GM12891 (cell line): Measurements from ENCODE around the gene SLC35F6.

Experiments
- PAX5 ChIP-seq: IDR thresholded peaks from 2 replicates; pipeline ENCODE4 v1.6.1; 2011; ENCODE audit warnings: low read length, moderate library complexity, mild to moderate bottlenecking; ENCODE audit not compliant: insufficient read depth, severe bottlenecking
- POLR2A ChIP-seq: IDR thresholded peaks from 2 replicates; pipeline ENCODE4 v1.6.1; 2011; ENCODE audit warnings: low read depth, low read length, control low read depth
- POLR2AphosphoS5 ChIP-seq: IDR thresholded peaks from 2 replicates; pipeline ENCODE4 v1.6.1; 2011; ENCODE audit warnings: low read depth, low read length, control low read depth
- POU2F2 ChIP-seq: IDR thresholded peaks from 2 replicates; pipeline ENCODE4 v1.6.1; 2011; ENCODE audit warnings: low read depth, mild to moderate bottlenecking, control low read depth, low read length, moderate library complexity
- SPI1 ChIP-seq: IDR thresholded peaks from 2 replicates; pipeline ENCODE4 v1.6.1; 2011; ENCODE audit warnings: low read depth, low read length, control low read depth
- TAF1 ChIP-seq: IDR thresholded peaks from 2 replicates; pipeline ENCODE4 v1.6.1; 2011; ENCODE audit warnings: low read depth, low read length, control low read depth

DNA sequence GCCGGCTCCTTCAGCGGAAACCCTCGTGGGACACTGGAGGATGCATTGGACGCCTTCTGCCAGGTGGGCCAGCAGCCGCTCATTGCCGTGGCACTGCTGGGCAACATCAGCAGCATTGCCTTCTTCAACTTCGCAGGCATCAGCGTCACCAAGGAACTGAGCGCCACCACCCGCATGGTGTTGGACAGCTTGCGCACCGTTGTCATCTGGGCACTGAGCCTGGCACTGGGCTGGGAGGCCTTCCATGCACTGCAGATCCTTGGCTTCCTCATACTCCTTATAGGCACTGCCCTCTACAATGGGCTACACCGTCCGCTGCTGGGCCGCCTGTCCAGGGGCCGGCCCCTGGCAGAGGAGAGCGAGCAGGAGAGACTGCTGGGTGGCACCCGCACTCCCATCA, 14.0 kb downstream of the SLC35F6 start:
- no peak for TF ChIP-seq POLR2A
- TF ChIP-seq TAF1 = no peak
- TF ChIP-seq POLR2AphosphoS5 = no peak
- TF ChIP-seq SPI1 = no peak
- no peak for TF ChIP-seq PAX5
- TF ChIP-seq POU2F2 = no peak
